ENCODE data around the gene PCDHB12. TPM values are rescaled to one million over a fixed set of nuclear protein-coding genes. Genes with fewer than 3 reads are reported as not detected.
"Not testable (repeated sequence)": the region's sequence is repeated elsewhere in the genome, so short reads cannot be mapped to it uniquely, and the experiment has no call there.

The PCDHB12 gene
- polyA plus RNA-seq, 1 donor (not counting 4 experiments of a cell fraction or from before 2014, with no cell fraction given) = not detected

- H3K4me2 ChIP-seq (ENCODE audit: control insufficient read depth, extremely low read depth, insufficient read depth, low read depth, low read length); H3K79me2 ChIP-seq (ENCODE audit: control insufficient read depth, insufficient read depth, low read length); H3K9me3 ChIP-seq (ENCODE audit: control insufficient read depth, low read depth, low read length); H2AFZ ChIP-seq (ENCODE audit: control insufficient read depth, low read length); H3K4me3 ChIP-seq (ENCODE audit: control insufficient read depth in 2 of 3, extremely low read depth in 1 of 3, insufficient read depth in 2 of 3, low read depth in 1 of 3, low read length in 3 of 3); H3K27ac ChIP-seq (ENCODE audit: control insufficient read depth, insufficient read depth, low read length); DNase-seq (ENCODE audit: low read depth, low spot score); H3K36me3 ChIP-seq (ENCODE audit: control insufficient read depth in 2 of 2, extremely low read depth in 1 of 2, insufficient read depth in 2 of 2, low read length in 2 of 2); H3K4me1 ChIP-seq (ENCODE audit: control insufficient read depth, extremely low read depth, insufficient read depth, low read length); H3K9me1 ChIP-seq (ENCODE audit: control insufficient read depth, extremely low read depth, insufficient read depth, low read length); H4K20me1 ChIP-seq (ENCODE audit: control insufficient read depth, extremely low read depth, insufficient read depth, low read length); H3K9ac ChIP-seq (ENCODE audit: control insufficient read depth, extremely low read depth, insufficient read depth, low read length); dilution Hi-C loops (cut with MboI; ENCODE audit: extremely low pct_ligation_motif_present, low sequenced_read_pairs); FAIRE-seq; H3K27me3 ChIP-seq (ENCODE audit: control insufficient read depth, extremely low read depth, insufficient read depth, low read length): not testable (repeated sequence)
These were observed 2.3 kb downstream of the PCDHB12 start for GRCh38 chr5:141210849-141211248.

DNA sequence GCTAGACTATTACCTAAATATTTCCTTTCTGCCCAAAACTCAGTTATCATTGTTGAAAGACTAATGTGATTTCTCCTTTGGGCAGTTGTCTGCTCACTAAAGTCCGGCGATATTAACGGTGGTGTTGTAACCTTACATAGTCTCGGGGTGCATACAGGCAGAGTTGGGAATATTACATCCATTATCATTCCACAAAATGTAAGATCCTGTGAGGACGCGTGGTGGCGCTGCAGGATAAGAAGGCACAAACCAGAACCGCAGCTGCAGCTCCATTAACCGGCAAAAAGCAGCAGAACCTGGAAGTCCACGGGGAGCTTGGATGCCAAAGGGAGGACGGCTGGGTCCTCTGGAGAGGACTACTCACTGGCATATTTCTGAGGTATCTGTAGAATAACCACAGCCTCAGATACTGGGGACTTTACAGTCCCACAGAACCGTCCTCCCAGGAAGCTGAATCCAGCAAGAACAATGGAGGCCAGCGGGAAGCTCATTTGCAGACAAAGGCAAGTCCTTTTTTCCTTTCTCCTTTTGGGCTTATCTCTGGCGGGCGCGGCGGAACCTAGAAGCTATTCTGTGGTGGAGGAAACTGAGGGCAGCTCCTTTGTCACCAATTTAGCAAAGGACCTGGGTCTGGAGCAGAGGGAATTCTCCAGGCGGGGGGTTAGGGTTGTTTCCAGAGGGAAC, 5.3 kb downstream of the PCDHB12 start, which contains the start of gene PCDHB13:
TSS of gene PCDHB13 (plus strand) at position 264 of the 684 bp plus-strand sequence. CDS start at position 469, 205 bp downstream.
- H3K36me3 ChIP-seq (ENCODE audit: control insufficient read depth in 2 of 2, extremely low read depth in 1 of 2, insufficient read depth in 2 of 2, low read length in 2 of 2); H3K9me1 ChIP-seq (ENCODE audit: control insufficient read depth, extremely low read depth, insufficient read depth, low read length); H3K9ac ChIP-seq (ENCODE audit: control insufficient read depth, extremely low read depth, insufficient read depth, low read length); dilution Hi-C loops (cut with MboI; ENCODE audit: extremely low pct_ligation_motif_present, low sequenced_read_pairs); H4K20me1 ChIP-seq (ENCODE audit: control insufficient read depth, extremely low read depth, insufficient read depth, low read length); H3K9me3 ChIP-seq (ENCODE audit: control insufficient read depth, low read depth, low read length); H3K27me3 ChIP-seq (ENCODE audit: control insufficient read depth, extremely low read depth, insufficient read depth, low read length); H3K4me3 ChIP-seq (ENCODE audit: control insufficient read depth in 2 of 3, extremely low read depth in 1 of 3, insufficient read depth in 2 of 3, low read depth in 1 of 3, low read length in 3 of 3); FAIRE-seq; H3K79me2 ChIP-seq (ENCODE audit: control insufficient read depth, insufficient read depth, low read length); H3K4me2 ChIP-seq (ENCODE audit: control insufficient read depth, extremely low read depth, insufficient read depth, low read depth, low read length); H3K27ac ChIP-seq (ENCODE audit: control insufficient read depth, insufficient read depth, low read length); H2AFZ ChIP-seq (ENCODE audit: control insufficient read depth, low read length); DNase-seq (ENCODE audit: low read depth, low spot score); H3K4me1 ChIP-seq (ENCODE audit: control insufficient read depth, extremely low read depth, insufficient read depth, low read length): not testable (repeated sequence)

DNA sequence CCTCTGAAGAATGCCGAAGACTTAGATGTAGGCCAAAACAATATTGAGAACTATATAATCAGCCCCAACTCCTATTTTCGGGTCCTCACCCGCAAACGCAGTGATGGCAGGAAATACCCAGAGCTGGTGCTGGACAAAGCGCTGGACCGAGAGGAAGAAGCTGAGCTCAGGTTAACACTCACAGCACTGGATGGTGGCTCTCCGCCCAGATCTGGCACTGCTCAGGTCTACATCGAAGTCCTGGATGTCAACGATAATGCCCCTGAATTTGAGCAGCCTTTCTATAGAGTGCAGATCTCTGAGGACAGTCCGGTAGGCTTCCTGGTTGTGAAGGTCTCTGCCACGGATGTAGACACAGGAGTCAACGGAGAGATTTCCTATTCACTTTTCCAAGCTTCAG, 6.1 kb downstream of the PCDHB12 start:
- H3K4me2 ChIP-seq (ENCODE audit: control insufficient read depth, extremely low read depth, insufficient read depth, low read depth, low read length); dilution Hi-C loops (cut with MboI; ENCODE audit: extremely low pct_ligation_motif_present, low sequenced_read_pairs); H3K27me3 ChIP-seq (ENCODE audit: control insufficient read depth, extremely low read depth, insufficient read depth, low read length); H3K4me3 ChIP-seq (ENCODE audit: control insufficient read depth in 2 of 3, extremely low read depth in 1 of 3, insufficient read depth in 2 of 3, low read depth in 1 of 3, low read length in 3 of 3); DNase-seq (ENCODE audit: low read depth, low spot score); H3K79me2 ChIP-seq (ENCODE audit: control insufficient read depth, insufficient read depth, low read length); H2AFZ ChIP-seq (ENCODE audit: control insufficient read depth, low read length); H3K9me3 ChIP-seq (ENCODE audit: control insufficient read depth, low read depth, low read length); H4K20me1 ChIP-seq (ENCODE audit: control insufficient read depth, extremely low read depth, insufficient read depth, low read length); H3K4me1 ChIP-seq (ENCODE audit: control insufficient read depth, extremely low read depth, insufficient read depth, low read length); H3K27ac ChIP-seq (ENCODE audit: control insufficient read depth, insufficient read depth, low read length); FAIRE-seq; H3K9ac ChIP-seq (ENCODE audit: control insufficient read depth, extremely low read depth, insufficient read depth, low read length); H3K9me1 ChIP-seq (ENCODE audit: control insufficient read depth, extremely low read depth, insufficient read depth, low read length); H3K36me3 ChIP-seq (ENCODE audit: control insufficient read depth in 2 of 2, extremely low read depth in 1 of 2, insufficient read depth in 2 of 2, low read length in 2 of 2): not testable (repeated sequence)

GRCh38 chr5:141215504-141215903, 7.0 kb downstream of the PCDHB12 start:
- FAIRE-seq; dilution Hi-C loops (cut with MboI; ENCODE audit: extremely low pct_ligation_motif_present, low sequenced_read_pairs); H3K4me3 ChIP-seq (ENCODE audit: control insufficient read depth in 2 of 3, extremely low read depth in 1 of 3, insufficient read depth in 2 of 3, low read depth in 1 of 3, low read length in 3 of 3); H3K27me3 ChIP-seq (ENCODE audit: control insufficient read depth, extremely low read depth, insufficient read depth, low read length); H3K9me1 ChIP-seq (ENCODE audit: control insufficient read depth, extremely low read depth, insufficient read depth, low read length); DNase-seq (ENCODE audit: low read depth, low spot score); H2AFZ ChIP-seq (ENCODE audit: control insufficient read depth, low read length); H3K79me2 ChIP-seq (ENCODE audit: control insufficient read depth, insufficient read depth, low read length); H3K4me2 ChIP-seq (ENCODE audit: control insufficient read depth, extremely low read depth, insufficient read depth, low read depth, low read length); H4K20me1 ChIP-seq (ENCODE audit: control insufficient read depth, extremely low read depth, insufficient read depth, low read length); H3K36me3 ChIP-seq (ENCODE audit: control insufficient read depth in 2 of 2, extremely low read depth in 1 of 2, insufficient read depth in 2 of 2, low read length in 2 of 2); H3K9me3 ChIP-seq (ENCODE audit: control insufficient read depth, low read depth, low read length); H3K4me1 ChIP-seq (ENCODE audit: control insufficient read depth, extremely low read depth, insufficient read depth, low read length); H3K27ac ChIP-seq (ENCODE audit: control insufficient read depth, insufficient read depth, low read length); H3K9ac ChIP-seq (ENCODE audit: control insufficient read depth, extremely low read depth, insufficient read depth, low read length): not testable (repeated sequence)

- H3K79me2 ChIP-seq (ENCODE audit: control insufficient read depth, insufficient read depth, low read length); dilution Hi-C loops (cut with MboI; ENCODE audit: extremely low pct_ligation_motif_present, low sequenced_read_pairs); H3K27ac ChIP-seq (ENCODE audit: control insufficient read depth, insufficient read depth, low read length); H3K9me1 ChIP-seq (ENCODE audit: control insufficient read depth, extremely low read depth, insufficient read depth, low read length); H3K4me3 ChIP-seq (ENCODE audit: control insufficient read depth in 2 of 3, extremely low read depth in 1 of 3, insufficient read depth in 2 of 3, low read depth in 1 of 3, low read length in 3 of 3); H2AFZ ChIP-seq (ENCODE audit: control insufficient read depth, low read length); H3K27me3 ChIP-seq (ENCODE audit: control insufficient read depth, extremely low read depth, insufficient read depth, low read length); H4K20me1 ChIP-seq (ENCODE audit: control insufficient read depth, extremely low read depth, insufficient read depth, low read length); DNase-seq (ENCODE audit: low read depth, low spot score); H3K36me3 ChIP-seq (ENCODE audit: control insufficient read depth in 2 of 2, extremely low read depth in 1 of 2, insufficient read depth in 2 of 2, low read length in 2 of 2); FAIRE-seq; H3K9me3 ChIP-seq (ENCODE audit: control insufficient read depth, low read depth, low read length); H3K9ac ChIP-seq (ENCODE audit: control insufficient read depth, extremely low read depth, insufficient read depth, low read length); H3K4me2 ChIP-seq (ENCODE audit: control insufficient read depth, extremely low read depth, insufficient read depth, low read depth, low read length); H3K4me1 ChIP-seq (ENCODE audit: control insufficient read depth, extremely low read depth, insufficient read depth, low read length): not testable (repeated sequence)
These were observed 7.5 kb downstream of the PCDHB12 start for GRCh38 chr5:141216035-141216434.
